Epithelial cell of proximal tubule (primary cell): ENCODE results near the gene SLCO2A1. TPM values are rescaled to one million over a fixed set of nuclear protein-coding genes. Genes with fewer than 3 reads are reported as not detected.

Experiments used
- DNase-seq: peaks from one replicate; pipeline ENCODE4 v3.0.0-alpha.2; 2011; ENCODE audit warnings: low read depth
- H3K4me3 ChIP-seq: 2 replicates; pipeline ENCODE4 v1.5.1; 2011; ENCODE audit warnings: low read depth, mild to moderate bottlenecking, low read length
- total RNA-seq: library from RNA; depleted of rRNA; stranded (reverse); fragments of >200 nt; gene quantifications from 2 replicates; pipeline ENCODE4 v1.2.3, GENCODE V29; 2015
- TF ChIP-seq, protein P1 (sequence below): conservative IDR thresholded peaks from 2 replicates; pipeline ENCODE4 v1.5.1; 2012; ENCODE audit warnings: low read depth, mild to moderate bottlenecking, low read length

The SLCO2A1 gene
- total RNA-seq, 1 donor from 2014 or later, result 0.75 TPM

DNA sequence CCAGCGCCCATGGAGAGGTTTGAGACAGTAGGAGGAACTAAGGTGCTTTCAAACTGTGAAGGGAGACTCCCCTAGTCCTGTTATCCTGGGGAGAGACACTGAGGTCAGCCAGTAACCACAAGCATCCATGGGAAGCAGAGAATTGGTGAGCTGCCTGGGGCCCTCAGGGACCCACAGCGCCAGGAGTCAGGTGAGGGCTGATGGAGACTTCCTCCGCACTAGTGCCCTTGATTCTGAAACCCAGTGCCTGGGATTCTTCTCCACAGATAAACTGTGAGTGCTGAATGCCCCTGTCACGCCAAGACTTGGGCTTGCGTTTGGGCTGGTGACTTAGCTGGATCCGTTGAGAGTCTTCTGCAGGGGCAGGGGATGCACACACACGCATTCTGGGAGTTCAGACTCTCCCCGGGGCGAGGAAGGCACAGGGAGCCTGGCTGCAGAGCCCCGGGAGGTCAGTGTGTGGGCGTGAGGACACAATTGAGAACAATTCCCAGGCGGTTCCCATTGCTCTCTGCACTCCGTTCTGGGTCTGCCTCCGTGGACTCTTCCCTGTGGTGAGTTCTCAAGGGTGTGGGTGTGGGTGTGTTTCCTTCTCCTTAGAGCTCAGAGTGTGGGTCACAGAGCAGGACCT, 37.9 kb upstream of the SLCO2A1 start:
- TF ChIP-seq, protein P1, sequence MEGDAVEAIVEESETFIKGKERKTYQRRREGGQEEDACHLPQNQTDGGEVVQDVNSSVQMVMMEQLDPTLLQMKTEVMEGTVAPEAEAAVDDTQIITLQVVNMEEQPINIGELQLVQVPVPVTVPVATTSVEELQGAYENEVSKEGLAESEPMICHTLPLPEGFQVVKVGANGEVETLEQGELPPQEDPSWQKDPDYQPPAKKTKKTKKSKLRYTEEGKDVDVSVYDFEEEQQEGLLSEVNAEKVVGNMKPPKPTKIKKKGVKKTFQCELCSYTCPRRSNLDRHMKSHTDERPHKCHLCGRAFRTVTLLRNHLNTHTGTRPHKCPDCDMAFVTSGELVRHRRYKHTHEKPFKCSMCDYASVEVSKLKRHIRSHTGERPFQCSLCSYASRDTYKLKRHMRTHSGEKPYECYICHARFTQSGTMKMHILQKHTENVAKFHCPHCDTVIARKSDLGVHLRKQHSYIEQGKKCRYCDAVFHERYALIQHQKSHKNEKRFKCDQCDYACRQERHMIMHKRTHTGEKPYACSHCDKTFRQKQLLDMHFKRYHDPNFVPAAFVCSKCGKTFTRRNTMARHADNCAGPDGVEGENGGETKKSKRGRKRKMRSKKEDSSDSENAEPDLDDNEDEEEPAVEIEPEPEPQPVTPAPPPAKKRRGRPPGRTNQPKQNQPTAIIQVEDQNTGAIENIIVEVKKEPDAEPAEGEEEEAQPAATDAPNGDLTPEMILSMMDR, result no peak
- no peak for DNase-seq
- no peak overlapping the region for H3K4me3 ChIP-seq

- no peak for DNase-seq
- TF ChIP-seq, protein P1, result no peak
- no peak overlapping the region for H3K4me3 ChIP-seq
Measured at GRCh38 chr3:134066651-134067530, 37.2 kb upstream of the SLCO2A1 start.

DNA sequence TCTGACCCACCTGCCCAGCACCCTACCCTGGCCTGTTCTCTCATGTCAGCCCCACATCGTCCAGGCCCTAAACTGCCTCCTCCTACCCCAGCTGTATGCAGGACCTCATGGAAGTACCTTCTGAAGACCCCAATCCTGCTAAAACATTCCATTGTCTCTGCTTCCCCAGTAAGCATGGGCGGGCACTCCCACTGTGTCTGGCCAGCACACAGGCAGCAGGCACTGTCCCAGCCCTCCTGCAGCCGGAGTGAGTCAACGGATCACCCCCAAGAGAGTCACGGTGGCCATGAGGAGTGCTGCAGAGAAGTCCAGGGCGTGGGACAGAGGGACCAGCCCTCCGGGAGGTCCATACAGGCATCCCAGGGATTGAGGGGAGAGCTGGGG, 36.4 kb upstream of the SLCO2A1 start:
- H3K4me3 ChIP-seq, result no peak overlapping the region
- no peak for DNase-seq
- TF ChIP-seq, protein P1, result no peak

GRCh38 chr3:134065252-134066157, 35.8 kb upstream of the SLCO2A1 start:
- no peak for DNase-seq
- H3K4me3 ChIP-seq, result no peak overlapping the region
- TF ChIP-seq, protein P1, result no peak

GRCh38 chr3:134064081-134064480, 34.4 kb upstream of the SLCO2A1 start:
- TF ChIP-seq, protein P1, result no peak
- no peak overlapping the region for H3K4me3 ChIP-seq
- no peak for DNase-seq

GRCh38 chr3:134061401-134061800, 31.7 kb upstream of the SLCO2A1 start:
- DNase-seq, result no peak
- TF ChIP-seq, protein P1, result no peak
- H3K4me3 ChIP-seq, result no peak overlapping the region
